OCI-LY1 (cell line): ENCODE data around the gene OR4K14.

ENCODE experiments used
- CTCF ChIP-seq: fragments of 200-600 bp; sonication (generic), shearing (Covaris generic); IDR thresholded peaks from 2 replicates; pipeline ENCODE4 v1.5.1; 2017; ENCODE audit warnings: mild to moderate bottlenecking, antibody characterized with exemption, low read length, moderate library complexity, mixed read lengths
- EZH2 ChIP-seq: fragments of 200-600 bp; sonication (generic), shearing (Covaris generic); IDR thresholded peaks from 2 replicates; pipeline ENCODE4 v1.8.0; 2017; ENCODE audit warnings: borderline replicate concordance, mixed run types, mild to moderate bottlenecking, antibody characterized with exemption, low read length, moderate library complexity, mixed read lengths

DNA sequence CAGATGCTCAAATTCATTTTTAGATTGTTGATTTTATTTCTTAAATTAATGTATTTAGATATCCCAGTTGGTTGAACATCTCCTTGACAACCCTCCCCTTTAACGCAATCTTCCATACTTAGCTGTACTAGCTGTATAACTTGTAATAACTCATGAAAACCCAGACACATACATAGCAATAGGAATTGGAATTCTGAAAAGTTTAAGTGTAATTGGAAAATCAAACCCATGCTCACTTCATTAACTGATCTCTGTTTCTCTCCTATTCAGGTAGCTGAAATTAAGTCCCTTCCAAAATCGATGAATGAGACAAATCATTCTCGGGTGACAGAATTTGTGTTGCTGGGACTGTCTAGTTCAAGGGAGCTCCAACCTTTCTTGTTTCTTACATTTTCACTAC, 43.8 kb downstream of the OR4K14 start, which contains the start of gene OR4K15:
- TF ChIP-seq CTCF (no peak), EZH2 (no peak)
